Measurements from ENCODE around the gene VSNL1.

Gene VSNL1

DNA sequence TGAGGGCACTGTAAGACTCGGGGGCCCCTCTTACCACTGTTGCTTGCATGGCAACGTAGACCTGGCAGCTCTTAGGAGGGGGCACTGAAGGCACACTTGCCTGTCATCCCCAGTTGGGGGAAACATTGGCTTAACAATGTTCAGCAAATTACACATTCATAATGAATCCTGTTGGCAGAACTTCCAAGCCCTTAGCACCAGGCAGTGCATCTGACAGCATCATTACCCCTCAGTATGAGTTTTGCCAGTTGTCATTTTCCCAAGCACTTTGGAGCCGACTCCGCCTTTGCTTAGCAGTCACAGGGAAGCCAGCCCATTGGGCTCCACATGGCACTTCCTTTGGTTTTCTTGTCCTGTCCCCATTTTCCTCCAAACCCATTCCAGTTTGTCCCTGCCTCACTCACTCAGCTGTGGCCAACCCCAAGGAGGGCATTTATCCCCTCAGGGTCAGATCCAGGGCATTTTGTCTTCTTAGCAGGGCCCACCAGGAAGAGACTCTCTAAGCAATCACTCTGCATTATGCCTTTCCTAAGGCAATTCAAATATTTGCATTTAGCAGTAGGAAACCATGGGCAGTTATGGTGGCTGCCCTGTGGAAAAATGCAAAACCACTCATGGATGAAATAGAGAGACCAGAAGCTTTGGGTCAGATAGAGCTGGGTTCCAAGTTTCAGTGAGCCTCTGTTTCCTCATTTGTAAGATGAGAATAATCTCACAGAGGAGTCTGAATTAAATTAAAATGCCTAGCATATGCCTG is 73.9 kb downstream of the VSNL1 start:
- DNase-seq (ENCODE audit: low spot score) = no peak

DNA sequence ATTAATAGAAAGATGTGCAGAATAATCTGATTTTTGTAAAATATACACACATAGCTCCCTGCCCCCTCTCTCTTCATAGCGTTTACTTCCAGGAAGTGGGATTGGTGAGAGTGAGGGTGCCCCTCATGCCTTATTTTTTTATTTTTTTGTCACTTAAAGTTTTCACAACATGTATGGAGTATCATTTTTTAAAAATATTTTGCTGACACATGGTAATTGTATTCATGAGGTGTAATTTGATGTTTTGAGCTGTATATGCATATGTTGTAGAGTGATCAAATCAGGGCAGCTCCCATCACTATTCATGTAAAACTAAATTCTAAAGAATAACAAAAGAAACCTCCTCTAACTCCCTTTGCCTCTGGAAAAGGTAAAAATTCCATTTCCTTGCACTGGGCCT is 74.7 kb downstream of the VSNL1 start:
- no peak for DNase-seq (ENCODE audit: low spot score)

DNA sequence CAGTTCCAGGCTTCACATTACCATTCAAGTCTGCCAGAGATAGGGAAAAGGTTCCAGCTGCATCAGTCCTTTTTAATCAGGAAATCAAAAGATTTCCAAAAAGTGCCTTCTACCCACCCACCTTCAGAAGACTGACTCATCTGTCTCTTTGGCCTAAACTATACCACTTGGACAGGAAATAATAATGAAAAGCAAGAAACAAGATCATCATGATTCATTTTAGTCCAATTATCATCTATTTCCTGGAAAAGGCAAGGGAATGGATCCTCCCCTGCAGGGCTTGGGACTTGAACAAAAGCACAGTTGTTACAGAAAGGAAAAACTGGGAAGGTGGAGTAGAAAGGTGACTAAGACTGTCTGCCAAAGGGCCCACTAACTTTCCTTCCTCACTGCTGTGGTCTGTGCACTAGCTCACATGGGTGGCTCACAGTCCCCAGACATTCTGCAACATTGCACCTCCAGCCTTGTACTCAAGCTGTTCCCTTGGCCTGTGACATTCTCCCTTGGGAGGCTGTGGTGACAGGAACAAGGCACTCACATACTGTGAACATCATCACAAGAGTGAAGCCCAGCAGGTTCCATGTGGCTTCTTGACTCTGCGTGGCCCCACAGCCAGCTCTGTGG is 75.3 kb downstream of the VSNL1 start:
- DNase-seq (ENCODE audit: low spot score) = no peak

DNA sequence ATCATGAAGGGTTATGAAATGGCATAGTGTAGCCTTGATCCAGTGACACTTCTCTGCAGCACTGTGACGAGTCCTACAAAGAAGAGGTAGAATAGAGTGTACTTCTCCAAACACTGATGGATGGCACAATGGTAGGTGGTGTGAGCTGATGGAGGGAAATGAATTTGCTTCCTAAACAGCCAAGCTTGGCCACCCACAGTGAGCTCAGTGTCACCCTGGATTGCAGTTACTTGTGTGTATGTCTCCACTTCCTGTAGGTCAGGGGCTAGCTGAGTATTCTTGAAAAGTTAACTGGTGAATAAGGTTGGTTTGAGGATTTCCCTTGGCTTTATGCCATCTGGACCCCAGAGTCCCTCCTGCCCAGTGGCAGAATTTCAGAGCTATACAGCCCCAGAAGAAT is 75.9 kb downstream of the VSNL1 start:
- DNase-seq (ENCODE audit: low spot score) = no peak

- no peak for DNase-seq (ENCODE audit: low spot score)
Measured at GRCh38 chr2:17617516-17617915, 77.0 kb downstream of the VSNL1 start.

GRCh38 chr2:17617955-17618354 is 77.5 kb downstream of the VSNL1 start:
- no peak for DNase-seq (ENCODE audit: low spot score)

GRCh38 chr2:17620280-17620679 is 79.8 kb downstream of the VSNL1 start:
- no peak for DNase-seq (ENCODE audit: low spot score)

DNA sequence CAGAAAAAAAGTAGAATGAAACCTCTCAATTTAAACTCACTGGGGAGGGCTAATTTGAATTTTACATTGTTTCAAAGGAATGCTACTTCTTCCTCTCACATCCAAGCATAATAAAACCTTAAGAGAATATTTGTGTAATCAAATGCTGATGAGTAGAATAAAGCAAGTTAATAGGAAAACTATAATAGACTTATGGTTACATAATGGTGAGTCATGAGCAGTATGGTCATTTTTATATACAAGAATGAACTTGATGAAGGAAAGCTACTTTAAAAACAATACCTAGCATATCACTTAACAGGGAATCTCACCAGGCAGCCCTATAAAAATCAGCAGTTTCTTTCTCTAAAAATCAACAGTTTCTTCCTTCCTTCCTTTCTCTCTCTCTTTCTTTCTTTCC is 80.3 kb downstream of the VSNL1 start:
- DNase-seq (ENCODE audit: low spot score) = no peak

DNA sequence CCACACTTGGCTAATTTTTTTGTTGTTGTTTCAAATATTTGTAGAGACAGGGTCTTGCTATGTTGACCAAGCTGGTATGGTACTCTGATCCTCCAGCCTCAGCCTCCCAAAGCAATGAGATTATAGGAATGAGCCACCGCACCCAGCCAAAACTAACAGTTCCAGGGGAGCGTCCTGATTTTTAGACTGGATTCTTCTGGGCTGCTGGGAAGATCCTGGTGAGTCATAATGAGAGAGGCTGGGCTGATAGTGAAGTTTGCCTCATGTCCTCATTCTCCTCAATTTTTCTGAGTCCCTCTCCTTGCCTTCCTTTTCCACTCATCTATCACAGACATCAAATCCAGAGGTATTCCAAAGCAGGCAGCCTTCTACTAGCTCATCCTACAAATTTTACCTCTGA is 81.3 kb downstream of the VSNL1 start:
- DNase-seq (ENCODE audit: low spot score) = no peak

GRCh38 chr2:17625446-17625845 is 85.0 kb downstream of the VSNL1 start:
- DNase-seq (ENCODE audit: low spot score) = no peak

GRCh38 chr2:17626986-17627385 is 86.5 kb downstream of the VSNL1 start:
- DNase-seq (ENCODE audit: low spot score) = no peak

GRCh38 chr2:17627434-17627833 is 86.9 kb downstream of the VSNL1 start:
- no peak for DNase-seq (ENCODE audit: low spot score)

DNA sequence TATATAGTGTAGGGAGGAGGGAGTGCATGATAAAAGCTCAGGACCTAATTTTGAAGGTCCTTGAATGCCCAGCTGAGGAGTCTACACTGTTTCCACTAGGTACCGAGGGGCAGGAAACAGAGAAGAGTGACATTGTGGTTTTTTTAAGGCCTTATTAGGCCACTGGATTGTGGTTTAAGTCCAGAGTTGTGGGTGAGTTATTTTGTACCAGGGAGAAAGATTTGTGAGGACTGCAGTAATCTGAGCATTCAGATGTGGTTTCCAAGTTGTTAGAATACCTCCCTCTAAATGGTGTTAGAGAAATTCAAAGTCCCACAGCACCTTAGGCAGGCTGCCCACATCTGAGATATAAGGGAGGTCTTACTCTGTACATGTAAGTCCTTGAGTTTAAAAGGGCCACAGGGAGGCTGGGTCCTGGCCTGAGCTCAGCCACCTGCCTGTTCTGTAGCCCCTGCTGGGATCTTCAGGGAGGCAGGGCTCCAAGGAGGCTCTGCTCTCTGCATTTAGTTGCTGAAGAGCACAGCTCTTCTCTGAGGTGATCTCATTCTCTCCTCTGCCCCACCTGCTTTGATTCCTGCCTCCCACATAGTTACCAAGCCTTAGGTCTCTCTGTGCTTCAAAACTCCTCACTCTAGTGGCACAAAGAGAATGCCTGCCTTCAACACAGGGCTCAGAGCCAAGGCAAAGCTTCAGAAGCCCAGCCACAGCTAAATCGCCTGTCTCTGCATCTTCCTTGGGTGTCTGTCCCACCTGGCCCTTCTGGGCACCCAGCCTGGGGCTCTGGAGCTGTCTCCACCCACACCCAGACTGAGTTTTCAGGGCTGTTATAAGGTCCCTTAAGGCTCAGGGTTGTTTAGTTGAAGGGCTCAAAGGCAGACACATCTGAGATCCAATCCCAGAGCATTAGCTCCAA is 88.1 kb downstream of the VSNL1 start:
- DNase-seq (ENCODE audit: low spot score) = no peak

- DNase-seq (ENCODE audit: low spot score) = no peak
Measured at GRCh38 chr2:17630089-17630488, 89.6 kb downstream of the VSNL1 start.

DNA sequence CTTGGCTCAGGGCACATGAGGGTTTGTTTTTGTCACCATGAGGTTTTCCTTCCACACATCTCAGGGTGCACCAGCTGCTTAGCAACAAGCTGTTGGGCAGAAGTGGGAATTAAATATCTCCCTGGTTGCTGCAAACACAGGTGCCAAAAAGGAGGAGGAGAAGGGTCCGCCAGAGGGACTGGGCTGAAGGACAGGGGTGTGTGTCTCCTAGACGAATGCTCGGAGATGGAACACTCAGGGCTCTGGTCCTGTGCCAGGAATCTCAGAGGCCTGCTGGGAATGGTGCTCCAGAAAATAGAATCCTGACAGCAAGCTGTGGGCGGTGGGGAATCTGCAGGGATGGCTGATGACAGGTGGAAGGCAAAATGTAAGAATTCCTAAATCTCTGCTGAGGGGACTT is 94.5 kb downstream of the VSNL1 start:
- no peak for DNase-seq (ENCODE audit: low spot score)

DNA sequence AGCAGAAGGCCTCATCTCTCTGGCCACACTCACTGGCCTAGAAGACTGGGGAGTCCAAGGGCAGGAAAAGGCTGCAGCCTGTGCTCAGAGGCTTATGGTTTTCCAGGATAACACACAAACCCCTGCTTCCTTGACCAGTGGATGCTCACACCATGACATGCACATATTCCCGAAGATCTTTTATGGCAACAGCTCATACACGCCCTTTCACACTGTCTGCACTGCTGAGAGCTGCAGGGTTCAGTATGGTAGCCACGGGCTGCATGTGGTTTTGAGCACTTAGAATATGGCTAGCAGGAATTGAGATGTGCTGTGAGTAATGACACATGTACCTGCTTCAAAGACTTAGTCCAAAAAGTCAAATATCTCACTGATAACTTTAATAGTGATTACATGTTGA is 95.8 kb downstream of the VSNL1 start:
- no peak for DNase-seq (ENCODE audit: low spot score)

GRCh38 chr2:17637131-17637906 is 96.8 kb downstream of the VSNL1 start:
- DNase-seq (ENCODE audit: low spot score) = no peak

GRCh38 chr2:17638196-17638743 is 97.8 kb downstream of the VSNL1 start:
- no peak for DNase-seq (ENCODE audit: low spot score)

DNA sequence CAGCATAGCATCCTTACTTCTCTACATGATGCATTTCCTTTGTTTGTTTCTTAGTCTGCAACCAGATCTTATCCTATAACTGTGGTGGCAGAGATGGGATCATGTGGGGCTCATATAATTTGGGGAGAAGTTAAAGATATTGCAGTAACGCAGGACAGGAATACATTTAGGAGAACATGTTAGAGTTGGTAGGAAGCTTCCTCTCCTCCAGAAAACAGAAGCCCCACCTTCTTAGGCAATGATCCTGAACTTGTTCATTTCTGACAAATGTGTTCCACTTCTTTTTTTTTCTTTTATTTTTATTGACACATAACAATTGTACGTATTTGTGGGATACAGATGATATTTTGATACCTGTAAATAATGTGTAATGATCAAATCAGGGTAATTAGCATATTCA is 99.9 kb downstream of the VSNL1 start:
- no peak for DNase-seq (ENCODE audit: low spot score)

DNA sequence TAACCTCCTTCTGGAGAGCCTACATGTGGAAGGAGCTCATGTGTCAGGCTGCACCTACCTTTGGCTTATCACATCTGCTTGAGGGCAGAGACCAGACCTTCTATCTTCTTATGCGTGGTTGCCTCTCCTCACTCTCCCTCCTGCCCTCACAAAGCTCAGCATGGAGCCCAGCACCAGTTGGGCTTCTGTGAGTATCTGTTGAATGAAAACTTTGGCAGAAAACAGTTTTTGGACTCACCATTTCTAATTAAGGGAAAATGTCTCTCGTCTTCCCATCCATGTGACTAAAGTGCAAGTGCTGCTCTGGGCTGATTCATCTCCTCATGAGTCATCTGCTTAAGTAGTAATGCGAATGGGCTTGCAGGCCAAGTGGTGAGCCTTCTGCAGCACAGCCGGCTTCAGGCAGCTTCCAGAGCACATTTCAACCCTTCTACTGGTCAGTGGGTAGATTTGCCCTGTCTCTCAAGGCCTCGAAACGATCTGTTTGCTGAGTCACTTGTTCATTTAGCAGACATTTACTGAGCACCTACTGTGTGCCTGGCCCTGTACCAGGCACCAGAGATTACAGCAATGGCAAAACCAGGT is 102.6 kb downstream of the VSNL1 start:
- no peak for DNase-seq (ENCODE audit: low spot score)

DNA sequence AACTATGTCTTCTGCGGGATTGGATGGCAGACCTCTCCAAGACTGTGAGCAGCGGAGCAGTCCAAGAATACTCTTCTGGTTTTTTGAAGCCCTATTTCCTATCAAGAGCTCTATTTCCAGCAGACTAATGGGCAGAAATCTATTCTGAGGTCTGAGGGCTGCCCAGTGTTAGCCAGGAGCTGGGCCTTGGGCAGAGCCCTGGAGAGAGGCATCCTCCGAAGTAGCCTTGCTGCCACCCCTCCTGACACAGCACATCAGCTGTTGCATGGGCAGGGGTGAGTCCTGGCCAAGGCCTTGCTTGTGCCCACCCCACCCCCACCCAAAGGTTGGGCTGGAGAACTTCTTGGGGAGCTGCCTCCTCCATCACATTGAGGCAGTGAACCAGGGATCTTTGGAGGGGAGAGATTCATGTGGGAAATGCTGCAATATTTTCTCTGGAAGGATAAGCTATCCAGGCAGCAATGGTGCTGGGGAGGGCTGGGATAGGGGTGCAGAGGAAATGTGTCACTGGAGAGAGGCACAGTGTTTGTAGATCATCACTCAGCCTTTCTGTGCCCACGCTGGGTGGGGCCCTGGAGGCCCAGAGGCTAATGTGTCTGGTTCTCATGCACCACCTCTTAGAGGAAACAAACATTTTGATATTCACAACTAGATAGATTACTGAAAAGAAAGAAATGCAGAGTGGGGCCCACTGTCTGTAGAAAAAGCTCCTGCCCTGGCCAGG is 104.7 kb downstream of the VSNL1 start:
- DNase-seq (ENCODE audit: low spot score) = no peak

All from globus pallidus (tissue), 1 donor.